KOPT-K1 (cell line): Measurements from ENCODE around the gene GNPTAB.
A peak's percentile ranks its signal among the peaks of the same experiment; 100 is the strongest.

Experiments
- H3K27ac ChIP-seq: fragments of 200-600 bp; sonication (generic); 2 replicates; pipeline ENCODE4 v1.5.1; 2016; ENCODE audit warnings: antibody characterized with exemption, mild to moderate bottlenecking, low read depth, low read length; ENCODE audit not compliant: poor library complexity, severe bottlenecking
- H3K36me3 ChIP-seq: fragments of 200-600 bp; sonication (generic); 2 replicates; pipeline ENCODE4 v1.5.1; 2017; ENCODE audit warnings: antibody characterized with exemption, mild to moderate bottlenecking, low read length, moderate library complexity; ENCODE audit not compliant: insufficient read depth
- H3K9me3 ChIP-seq: fragments of 200-600 bp; sonication (generic); 2 replicates; pipeline ENCODE4 v1.5.1; 2017; ENCODE audit warnings: antibody characterized with exemption, low read length, mild to moderate bottlenecking; ENCODE audit not compliant: insufficient read depth, poor library complexity, severe bottlenecking

The GNPTAB gene

DNA sequence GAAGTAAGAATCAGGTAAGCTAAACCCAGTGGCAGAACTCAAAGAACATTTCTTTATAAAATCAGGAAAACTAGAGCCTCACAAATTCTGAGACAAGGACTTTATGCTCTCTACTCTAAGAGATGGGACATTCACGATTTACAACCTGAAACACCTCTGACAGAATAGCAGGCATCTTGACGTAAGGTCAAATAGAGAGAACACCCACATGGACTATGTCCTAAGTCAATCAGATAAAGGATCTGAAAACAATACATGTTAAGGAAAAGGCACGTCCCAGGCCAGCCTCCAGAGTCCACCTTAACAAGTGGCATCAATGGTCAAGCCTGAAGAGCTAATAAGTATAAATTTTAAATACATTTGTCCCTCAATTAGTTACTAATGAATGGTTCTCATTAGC, 51.6 kb downstream of the GNPTAB start:
- Histone ChIP-seq H3K9me3 (no peaks in the 10 kb centered on the region), H3K36me3 (peaks cover 59% of the 10 kb centered on the region), H3K27ac (no peak overlapping the region)

DNA sequence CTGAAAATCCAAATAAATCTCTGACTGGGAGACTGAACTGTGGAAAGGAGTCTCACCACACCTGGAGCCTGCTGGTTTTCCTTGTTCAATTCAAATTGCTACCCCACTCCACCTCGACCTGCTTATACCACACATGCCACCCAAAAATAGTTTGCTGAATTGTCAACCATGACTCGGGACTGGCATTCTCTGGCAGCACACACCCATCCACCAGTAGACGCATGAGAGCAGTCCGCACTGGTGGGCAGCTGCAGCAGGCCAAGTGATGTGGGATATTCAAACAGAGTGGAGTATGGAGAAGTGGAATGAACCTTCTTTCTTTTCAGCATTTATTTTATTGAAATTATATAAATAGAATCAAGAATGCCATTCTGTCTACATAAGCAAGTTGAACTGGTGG, 52.8 kb downstream of the GNPTAB start:
- Histone ChIP-seq H3K9me3 (no peaks in the 10 kb centered on the region), H3K27ac (peak overlapping the region; percentile 71), H3K36me3 (peaks cover 50% of the 10 kb centered on the region)

DNA sequence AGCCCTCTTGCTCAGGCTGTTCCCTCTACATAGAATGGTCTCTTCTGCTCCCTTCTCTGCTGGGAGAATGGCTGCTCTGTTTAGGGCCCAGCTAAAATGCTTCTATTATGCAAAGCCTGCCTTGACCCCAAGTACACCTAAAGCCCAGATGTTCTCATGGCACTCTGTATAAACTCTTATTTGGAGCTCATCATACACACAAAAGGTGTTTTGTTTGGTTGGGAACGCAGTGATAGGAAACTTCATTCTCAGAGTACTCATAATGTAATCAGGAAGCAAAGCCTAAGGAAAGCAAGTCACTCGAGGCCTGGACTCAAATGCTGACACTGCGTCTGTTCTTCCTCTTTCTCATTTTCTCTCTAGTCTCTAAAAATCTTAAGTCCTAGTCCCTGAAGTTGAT, 53.3 kb downstream of the GNPTAB start:
- Histone ChIP-seq H3K27ac (peak overlapping the region; percentile 71), H3K36me3 (peaks cover 51% of the 10 kb centered on the region)

DNA sequence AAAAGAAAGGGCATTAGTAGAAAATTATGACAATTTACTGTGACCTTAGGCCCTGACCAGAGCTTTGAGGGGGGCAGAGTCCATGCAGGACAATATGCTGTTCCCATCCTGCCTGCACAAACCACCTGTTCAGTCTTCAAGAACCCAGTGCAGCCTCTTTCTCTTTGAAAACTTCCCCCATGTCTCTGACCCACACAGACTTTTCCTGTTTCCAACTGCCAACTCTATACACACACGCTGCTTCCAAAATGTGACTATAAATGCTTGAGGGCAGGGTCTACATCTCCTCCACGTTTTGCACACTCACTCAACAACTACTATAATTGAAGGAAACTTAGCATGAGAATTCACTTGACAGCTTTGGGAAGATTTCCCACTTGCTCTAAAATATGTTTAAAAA, 54.9 kb downstream of the GNPTAB start:
- H3K9me3 ChIP-seq = no peaks in the 10 kb centered on the region
- H3K27ac ChIP-seq = peak overlapping the region; percentile 71

More for the DNA sequence above, 53.3 kb downstream of the GNPTAB start:
- H3K9me3 ChIP-seq = no peaks in the 10 kb centered on the region

DNA sequence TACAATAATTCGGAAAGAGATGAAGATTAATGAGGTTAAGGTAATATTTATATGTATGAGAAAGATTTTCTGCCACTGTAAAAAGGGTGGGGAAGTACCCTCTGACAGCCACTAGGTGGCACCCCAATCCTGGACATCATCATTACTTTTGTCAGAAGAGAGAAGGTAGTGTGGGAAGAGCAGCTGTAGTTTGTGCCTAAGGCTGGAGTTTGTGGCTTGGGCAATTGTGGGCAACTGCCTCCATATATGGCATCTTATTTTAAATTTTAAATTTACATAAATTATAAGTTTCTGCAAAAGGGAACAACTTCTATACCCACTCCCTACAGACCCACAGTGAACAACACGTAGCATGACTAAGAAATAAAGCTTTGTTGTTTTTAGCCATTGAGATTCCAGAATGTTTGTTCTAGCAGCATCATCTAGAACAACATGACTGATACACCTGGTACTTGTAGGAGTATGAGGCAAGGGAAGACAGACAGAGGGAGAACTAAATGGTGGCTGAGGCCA, 57.1 kb downstream of the GNPTAB start:
- Histone ChIP-seq H3K9me3 (no peaks in the 10 kb centered on the region), H3K27ac (peak overlapping the region; percentile 71), H3K36me3 (peaks cover 57% of the 10 kb centered on the region)

More for the DNA sequence above, 54.9 kb downstream of the GNPTAB start:
- H3K36me3 ChIP-seq = peaks cover 52% of the 10 kb centered on the region

DNA sequence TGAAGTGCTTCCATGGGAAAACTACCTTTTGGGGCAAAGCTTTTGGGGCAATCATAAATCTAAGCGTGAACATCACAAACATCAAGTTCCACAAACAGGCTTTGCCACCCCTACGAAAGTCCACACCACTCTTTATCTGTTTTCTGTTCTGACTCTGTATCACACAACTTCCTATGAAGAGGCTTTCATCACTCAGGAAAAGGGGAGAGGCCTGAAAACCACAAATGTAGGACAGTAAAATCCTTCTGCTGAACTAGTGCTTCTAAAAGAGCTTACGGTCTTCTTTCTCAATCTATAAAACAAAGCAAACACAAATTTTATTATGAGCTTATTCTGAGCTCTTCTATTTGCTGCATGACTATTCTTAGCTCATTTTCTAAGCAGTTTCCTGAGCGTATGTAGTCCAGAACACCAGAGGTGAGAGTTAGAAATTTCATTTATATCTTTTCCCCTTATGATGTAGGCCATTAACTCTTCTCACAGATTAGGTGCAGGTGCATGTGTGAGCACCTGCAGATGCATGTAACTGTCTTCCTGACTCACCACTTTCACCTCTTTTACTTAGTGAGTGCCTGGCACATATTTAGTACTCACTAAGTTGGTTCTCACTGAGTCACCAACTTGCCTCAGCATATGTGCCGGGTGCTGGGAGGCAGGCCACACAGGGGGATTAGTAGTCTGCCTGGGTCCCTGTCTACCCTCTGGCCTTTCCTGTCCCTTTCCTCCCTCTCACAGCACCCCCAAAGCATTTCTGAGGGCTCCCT, 58.6 kb downstream of the GNPTAB start:
- peaks cover 62% of the 10 kb centered on the region for H3K36me3 ChIP-seq
- peak overlapping the region; percentile 16 for H3K27ac ChIP-seq
- no peaks in the 10 kb centered on the region for H3K9me3 ChIP-seq

DNA sequence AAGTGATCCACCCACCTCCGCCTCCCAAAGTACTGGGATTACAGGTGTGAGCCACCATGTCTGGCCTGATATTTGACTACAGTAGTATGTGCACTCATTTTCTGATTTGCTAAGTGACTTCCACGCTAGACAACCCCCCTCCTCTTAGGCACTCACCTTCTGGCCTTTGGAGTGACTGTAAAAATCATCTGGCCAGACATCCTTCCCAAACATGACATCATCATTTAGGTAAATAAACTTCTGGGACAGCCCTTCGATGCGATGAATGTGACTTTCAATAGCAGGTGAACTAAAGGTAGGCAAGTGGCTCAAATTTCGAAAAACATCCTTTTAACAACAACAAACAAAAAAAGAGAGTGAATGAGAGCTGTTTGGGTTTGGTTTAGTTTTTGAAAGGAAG, 60.9 kb downstream of the GNPTAB start:
- H3K9me3 ChIP-seq = no peaks in the 10 kb centered on the region
- H3K27ac ChIP-seq = no peak overlapping the region
- peaks cover 75% of the 10 kb centered on the region for H3K36me3 ChIP-seq

DNA sequence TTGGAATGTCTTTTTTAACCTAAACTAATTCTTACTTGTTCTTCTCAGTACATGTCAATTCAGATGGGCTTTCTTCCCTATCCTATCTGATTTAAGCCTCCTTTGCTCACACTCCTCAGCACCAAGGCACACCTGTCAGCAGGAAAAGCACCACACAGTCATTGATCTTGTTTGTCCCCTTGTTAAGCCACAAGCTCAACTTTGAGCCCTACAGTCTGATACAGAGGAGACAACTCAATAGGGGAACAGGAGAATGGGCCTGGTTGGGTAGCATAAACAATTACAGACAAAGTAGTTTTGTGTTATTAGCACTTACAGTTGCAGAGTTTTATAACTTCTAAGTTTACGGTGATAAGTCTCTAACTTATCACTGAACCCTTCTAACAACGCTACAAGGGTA, 62.0 kb downstream of the GNPTAB start:
- Histone ChIP-seq H3K9me3 (no peaks in the 10 kb centered on the region), H3K36me3 (peaks cover 85% of the 10 kb centered on the region), H3K27ac (no peak overlapping the region)

DNA sequence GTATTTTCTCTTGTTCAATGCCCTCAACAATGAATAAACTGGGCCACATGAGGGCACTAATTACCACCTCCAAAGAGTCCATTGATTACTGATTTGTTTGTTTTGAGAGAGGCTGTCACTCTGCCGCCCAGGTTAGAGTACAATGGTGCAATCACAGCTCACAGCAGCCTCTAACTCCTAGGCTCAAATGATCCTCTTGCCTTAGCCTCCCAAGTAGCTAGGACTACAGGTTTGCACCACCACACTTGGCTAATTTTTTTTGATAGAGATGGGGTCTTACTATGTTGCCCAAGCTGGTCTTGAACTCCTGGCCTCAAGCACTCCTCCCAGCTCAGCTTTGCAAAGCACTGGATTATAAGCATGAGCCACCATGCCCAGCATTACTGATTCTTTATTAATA, 63.2 kb downstream of the GNPTAB start:
- H3K27ac ChIP-seq = no peak overlapping the region
- H3K9me3 ChIP-seq = no peaks in the 10 kb centered on the region
- peaks cover 91% of the 10 kb centered on the region for H3K36me3 ChIP-seq

DNA sequence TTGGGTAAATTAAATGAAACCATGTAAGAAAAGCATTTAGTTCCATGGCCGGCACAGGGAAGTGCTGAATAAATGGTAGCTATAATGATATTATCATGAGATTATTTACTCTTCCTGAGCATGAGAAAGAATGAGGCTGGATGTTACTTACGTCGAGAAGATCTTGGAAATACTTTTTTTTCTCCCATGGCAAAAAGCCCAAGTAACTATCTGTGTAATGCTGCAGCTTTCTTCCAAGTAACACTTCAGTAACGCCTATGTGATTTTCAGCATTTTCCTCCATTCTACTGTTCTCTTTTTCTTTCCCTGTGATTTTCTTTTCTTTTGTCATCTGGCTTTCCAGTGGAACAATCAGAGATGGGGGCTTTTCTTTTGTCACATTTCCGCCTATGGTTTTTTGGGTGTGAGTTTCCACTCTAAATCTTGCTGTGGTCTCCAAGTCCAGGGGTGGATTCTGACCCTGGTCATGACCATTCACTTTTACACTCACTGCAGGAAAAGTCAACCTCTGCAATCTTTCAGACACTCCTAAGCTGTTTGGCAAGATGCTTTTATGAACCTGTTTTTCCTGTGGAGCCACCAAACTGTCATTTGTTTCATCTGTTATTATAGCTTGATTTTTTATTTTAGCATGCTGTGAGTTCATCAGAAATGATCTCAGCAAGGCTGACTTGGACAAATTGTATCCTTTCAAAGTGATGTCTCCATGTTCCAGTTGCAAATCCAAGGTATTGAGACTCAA, 66.5 kb downstream of the GNPTAB start:
- H3K36me3 ChIP-seq = peaks cover 96% of the 10 kb centered on the region
- H3K9me3 ChIP-seq = no peaks in the 10 kb centered on the region
- no peak overlapping the region for H3K27ac ChIP-seq

DNA sequence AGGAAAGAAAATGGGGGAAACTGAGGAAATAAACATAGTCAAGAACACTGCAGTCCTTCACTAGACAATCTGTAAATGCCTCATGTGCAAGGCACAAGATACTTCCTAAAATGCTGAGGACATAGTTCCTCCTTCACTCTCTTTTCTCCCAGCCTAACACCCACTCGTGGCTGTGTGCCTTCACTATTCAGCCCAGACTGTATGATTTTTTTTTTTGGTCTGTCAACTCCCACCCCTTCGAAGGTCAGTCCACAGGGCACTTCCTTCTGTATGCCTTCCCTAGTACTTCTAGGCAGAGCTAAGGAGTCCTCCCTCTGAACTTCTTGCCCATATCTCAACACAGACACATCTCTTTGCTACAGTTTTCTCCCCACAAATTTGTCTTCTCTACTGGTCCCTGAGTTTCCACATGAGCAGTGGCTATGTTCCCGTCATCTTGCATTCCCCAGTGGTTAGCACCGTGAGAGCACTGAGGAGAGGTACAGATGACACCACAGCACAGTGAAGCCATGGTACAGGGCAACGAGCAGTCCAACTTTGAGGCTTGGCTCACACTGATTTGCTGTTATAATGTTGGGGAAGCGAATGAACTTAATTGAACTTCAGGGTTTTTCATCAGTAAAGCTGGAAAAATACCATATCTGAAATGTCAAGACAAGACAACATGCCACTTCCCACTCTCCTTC, 67.4 kb downstream of the GNPTAB start:
- Histone ChIP-seq H3K27ac (no peak overlapping the region), H3K36me3 (peaks cover 94% of the 10 kb centered on the region), H3K9me3 (no peaks in the 10 kb centered on the region)

DNA sequence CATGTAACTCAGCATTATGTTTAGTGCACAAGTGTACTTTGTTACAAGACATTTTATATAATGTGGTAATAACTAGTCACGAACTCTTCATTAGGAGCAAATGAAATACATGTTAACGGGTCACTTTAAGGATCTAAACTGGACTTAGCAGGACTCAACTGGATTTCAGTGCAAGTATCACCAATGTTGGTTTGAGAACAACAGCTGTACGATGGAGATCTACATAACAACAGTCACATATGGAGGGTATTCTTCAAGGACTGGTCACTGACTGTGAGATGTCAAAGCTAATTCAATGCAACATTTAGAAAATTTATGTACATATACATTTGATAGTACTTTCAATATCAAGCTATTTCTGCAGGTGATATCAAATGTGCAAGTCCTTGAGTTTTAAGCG, 69.0 kb downstream of the GNPTAB start:
- Histone ChIP-seq H3K36me3 (peaks cover 94% of the 10 kb centered on the region), H3K27ac (no peak overlapping the region), H3K9me3 (no peaks in the 10 kb centered on the region)

DNA sequence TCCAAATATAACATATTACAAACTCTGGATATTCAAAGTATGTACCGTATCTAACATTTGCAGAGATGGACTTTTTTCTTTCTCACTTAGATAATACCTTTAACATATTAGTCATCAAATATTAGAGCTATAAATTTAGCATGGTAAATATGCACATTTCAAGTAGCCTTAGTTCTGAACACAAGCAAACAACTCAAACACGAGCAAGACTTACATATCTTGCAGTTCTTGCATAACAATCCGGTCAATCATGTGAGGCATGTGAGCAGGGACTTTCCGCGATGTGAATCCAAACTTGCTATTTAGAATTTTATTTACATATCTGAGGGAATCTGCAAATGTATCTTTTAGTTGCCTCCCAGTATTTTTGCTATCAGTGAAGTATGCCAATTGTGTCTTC, 69.4 kb downstream of the GNPTAB start:
- H3K9me3 ChIP-seq = no peaks in the 10 kb centered on the region
- H3K27ac ChIP-seq = no peak overlapping the region
- H3K36me3 ChIP-seq = peaks cover 94% of the 10 kb centered on the region

DNA sequence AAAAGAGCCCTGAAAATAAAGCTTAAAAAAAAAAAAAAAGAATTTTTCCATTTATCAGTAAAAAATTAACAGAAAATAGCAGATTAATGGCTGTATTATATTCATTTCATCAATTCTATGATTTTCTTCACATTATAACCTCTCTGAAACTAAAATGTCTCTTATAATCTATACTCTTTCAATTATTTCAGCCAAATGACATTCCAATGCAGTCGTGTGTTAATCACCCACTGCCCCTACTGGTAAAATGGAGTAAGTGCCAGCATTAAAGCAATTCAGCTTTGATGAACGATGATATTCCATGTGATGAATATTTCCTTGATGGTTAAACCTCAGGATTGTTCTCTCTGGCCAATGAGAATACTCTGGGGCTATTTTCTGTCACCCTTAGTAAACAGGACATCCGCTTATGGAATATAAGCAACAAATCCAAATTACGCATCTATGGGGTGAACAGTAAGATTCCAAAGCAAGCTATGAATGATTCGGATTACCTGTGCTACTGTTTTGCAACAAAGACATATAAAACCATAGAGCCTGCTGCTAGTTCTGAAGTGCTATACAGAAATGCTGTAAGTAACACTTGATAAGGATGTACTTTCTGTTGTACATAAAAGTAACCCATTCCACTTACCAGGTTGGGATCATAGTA, 71.2 kb downstream of the GNPTAB start:
- Histone ChIP-seq H3K27ac (no peak overlapping the region), H3K9me3 (no peaks in the 10 kb centered on the region), H3K36me3 (peaks cover 94% of the 10 kb centered on the region)

DNA sequence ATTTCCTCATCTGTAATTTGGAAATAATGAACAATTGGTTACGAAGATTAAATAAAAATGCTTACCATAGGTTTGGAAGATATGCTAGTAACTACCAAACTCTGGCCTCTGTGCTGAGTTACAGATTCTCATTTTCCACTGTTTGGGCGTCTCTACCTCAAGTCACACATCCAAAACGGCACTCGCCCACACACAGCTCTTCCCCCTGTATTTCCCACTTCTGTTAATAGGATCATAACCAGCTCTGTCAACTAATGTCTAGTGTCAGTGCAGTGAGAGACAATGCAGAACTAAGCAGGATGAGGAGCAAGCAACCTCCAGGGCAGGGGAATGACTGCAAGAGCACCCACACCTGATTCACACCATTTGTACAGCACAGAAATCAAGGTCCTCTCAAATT, 80.6 kb downstream of the GNPTAB start:
- H3K27ac ChIP-seq = no peak overlapping the region
- H3K9me3 ChIP-seq = no peaks in the 10 kb centered on the region
- H3K36me3 ChIP-seq = peaks cover 99% of the 10 kb centered on the region
